Adipocyte (in vitro differentiated cells): ENCODE data around the gene ARHGDIG.

ENCODE experiments used
- DNase-seq: peaks from one replicate; pipeline ENCODE4 v3.0.0-alpha.2; 2015; ENCODE audit warnings: low read depth
- H3K27me3 ChIP-seq: replicated peaks from 2 replicates; pipeline ENCODE4 v1.7.0; 2013; ENCODE audit warnings: mild to moderate bottlenecking, low read length, moderate library complexity; ENCODE audit not compliant: control insufficient read depth, insufficient read depth
- H3K36me3 ChIP-seq: 2 replicates; pipeline ENCODE4 v1.7.0; 2013; ENCODE audit warnings: low read length, mild to moderate bottlenecking, moderate library complexity; ENCODE audit not compliant: control insufficient read depth, insufficient read depth, severe bottlenecking
- H3K4me1 ChIP-seq: 2 replicates; pipeline ENCODE4 v1.7.0; 2013; ENCODE audit warnings: mild to moderate bottlenecking, low read length, moderate library complexity; ENCODE audit not compliant: control insufficient read depth, insufficient read depth
- H3K4me3 ChIP-seq: 2 replicates; pipeline ENCODE4 v1.7.0; 2013; ENCODE audit warnings: mild to moderate bottlenecking, low read length, moderate library complexity
- H3K9ac ChIP-seq: 2 replicates; pipeline ENCODE4 v1.7.0; 2013; ENCODE audit warnings: mild to moderate bottlenecking, low read length, moderate library complexity
- H3K9me3 ChIP-seq: 2 replicates; pipeline ENCODE4 v1.7.0; 2013; ENCODE audit warnings: mild to moderate bottlenecking, low read length, moderate library complexity; ENCODE audit not compliant: control insufficient read depth

Gene ARHGDIG

DNA sequence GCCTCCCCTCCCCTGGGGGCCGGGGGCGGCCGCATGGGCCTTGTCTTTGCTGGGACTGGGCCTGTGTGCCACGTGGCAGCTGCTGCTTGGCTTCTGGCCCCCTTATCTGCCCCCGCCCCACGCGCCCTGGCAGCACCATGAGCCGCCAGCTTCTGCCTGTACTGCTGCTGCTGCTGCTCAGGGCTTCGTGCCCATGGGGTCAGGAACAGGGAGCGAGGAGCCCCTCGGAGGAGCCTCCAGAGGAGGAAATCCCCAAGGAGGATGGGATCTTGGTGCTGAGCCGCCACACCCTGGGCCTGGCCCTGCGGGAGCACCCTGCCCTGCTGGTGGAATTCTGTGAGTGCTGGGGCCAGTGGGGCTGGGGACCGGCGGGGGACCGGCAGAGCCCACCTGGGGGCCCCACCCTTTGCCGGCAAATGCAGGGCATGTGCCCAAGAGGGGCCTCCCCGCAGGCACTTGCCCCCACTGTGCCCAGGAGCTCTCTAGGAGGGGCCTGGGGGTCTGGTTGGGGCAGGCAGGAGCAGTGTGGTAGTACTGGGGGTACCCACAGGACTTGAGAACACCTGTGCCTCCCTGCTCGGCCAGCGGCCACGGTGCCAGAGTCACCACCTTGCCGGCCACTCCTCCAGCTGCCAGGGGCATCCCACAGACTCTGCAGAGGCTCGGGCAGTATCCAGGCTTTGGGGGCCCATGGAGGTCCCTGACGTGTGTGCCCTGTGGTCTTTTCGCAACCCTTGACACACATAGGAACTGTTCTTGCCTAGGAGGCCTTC is 2.8 kb downstream of the ARHGDIG start, which contains the start of gene PDIA2:
Gene PDIA2, plus strand, starts transcription at position 132 of the 773 bp plus-strand sequence. Its CDS starts 6 bp downstream, at position 138.
- Histone ChIP-seq H3K4me1 (no peaks in the 10 kb centered on the region), H3K9me3 (no peaks in the 10 kb centered on the region), H3K9ac (no peak within 1 kb of the TSS), H3K4me3 (no peak within 1 kb of the TSS), H3K27me3 (no peaks in the 10 kb centered on the region), H3K36me3 (peaks cover 6% of the 10 kb centered on the region)
- no peak for DNase-seq

- H3K27me3 ChIP-seq: no peaks in the 10 kb centered on the region
- H3K4me3 ChIP-seq: no peak overlapping the region
- H3K9me3 ChIP-seq: no peaks in the 10 kb centered on the region
- no peak overlapping the region for H3K9ac ChIP-seq
- no peak for DNase-seq
- H3K4me1 ChIP-seq: no peaks in the 10 kb centered on the region
- peaks cover 14% of the 10 kb centered on the region for H3K36me3 ChIP-seq
Measured at GRCh38 chr16:284204-285120, 4.1 kb downstream of the ARHGDIG start.

- no peaks in the 10 kb centered on the region for H3K4me1 ChIP-seq
- no peak for DNase-seq
- H3K9me3 ChIP-seq: no peaks in the 10 kb centered on the region
- peaks cover 18% of the 10 kb centered on the region for H3K36me3 ChIP-seq
- H3K27me3 ChIP-seq: no peaks in the 10 kb centered on the region
- H3K4me3 ChIP-seq: no peak overlapping the region
- no peak overlapping the region for H3K9ac ChIP-seq
Measured at GRCh38 chr16:285146-286055, 5.0 kb downstream of the ARHGDIG start.

GRCh38 chr16:286491-287297 is 6.3 kb downstream of the ARHGDIG start:
- no peaks in the 10 kb centered on the region for H3K9me3 ChIP-seq
- no peak overlapping the region for H3K4me3 ChIP-seq
- no peaks in the 10 kb centered on the region for H3K27me3 ChIP-seq
- no peaks in the 10 kb centered on the region for H3K4me1 ChIP-seq
- peaks cover 25% of the 10 kb centered on the region for H3K36me3 ChIP-seq
- no peak for DNase-seq
- no peak overlapping the region for H3K9ac ChIP-seq

- Histone ChIP-seq H3K4me1 (no peaks in the 10 kb centered on the region), H3K9ac (no peak overlapping the region), H3K9me3 (no peaks in the 10 kb centered on the region), H3K36me3 (peaks cover 25% of the 10 kb centered on the region), H3K4me3 (no peak overlapping the region), H3K27me3 (no peaks in the 10 kb centered on the region)
- DNase-seq: no peak
Measured at GRCh38 chr16:287298-287811, 7.0 kb downstream of the ARHGDIG start.

- no peak overlapping the region for H3K4me3 ChIP-seq
- peaks cover 32% of the 10 kb centered on the region for H3K36me3 ChIP-seq
- H3K4me1 ChIP-seq: no peaks in the 10 kb centered on the region
- DNase-seq: no peak
- no peak overlapping the region for H3K9ac ChIP-seq
- no peaks in the 10 kb centered on the region for H3K27me3 ChIP-seq
- H3K9me3 ChIP-seq: no peaks in the 10 kb centered on the region
Measured at GRCh38 chr16:287981-288920, 7.9 kb downstream of the ARHGDIG start.

DNA sequence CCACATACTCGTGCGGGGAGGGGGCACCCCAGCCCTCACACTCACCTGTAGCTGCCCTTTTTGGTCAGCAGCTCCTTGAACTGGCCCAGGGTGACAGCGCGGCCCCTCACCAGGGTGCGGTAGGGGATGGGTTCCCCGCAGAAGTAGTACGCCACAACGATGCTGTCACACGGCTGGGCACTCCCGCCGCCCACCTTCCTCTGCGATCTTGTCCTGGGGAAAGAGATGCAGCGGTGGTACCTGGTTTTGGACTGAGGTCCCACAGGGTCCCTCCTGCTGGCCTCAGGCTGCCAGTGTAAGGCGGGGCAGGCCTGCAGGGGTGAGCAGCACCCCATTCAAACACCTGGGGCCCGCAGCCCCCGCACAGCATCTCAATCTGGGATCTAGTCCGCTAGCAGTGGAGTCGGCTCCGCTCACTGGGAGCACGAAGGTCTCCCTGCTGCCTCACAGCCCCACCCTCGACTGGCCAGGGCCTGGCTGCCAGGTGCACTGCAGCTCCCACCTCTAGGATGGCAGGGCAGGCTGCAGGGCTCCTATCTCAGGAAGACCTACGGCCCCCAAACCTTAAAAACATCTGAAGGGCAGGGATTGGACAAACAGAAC is 9.1 kb downstream of the ARHGDIG start:
- no peak for DNase-seq
- no peaks in the 10 kb centered on the region for H3K4me1 ChIP-seq
- no peak overlapping the region for H3K4me3 ChIP-seq
- H3K9me3 ChIP-seq: no peaks in the 10 kb centered on the region
- peaks cover 32% of the 10 kb centered on the region for H3K36me3 ChIP-seq
- H3K27me3 ChIP-seq: no peaks in the 10 kb centered on the region
- no peak overlapping the region for H3K9ac ChIP-seq

DNA sequence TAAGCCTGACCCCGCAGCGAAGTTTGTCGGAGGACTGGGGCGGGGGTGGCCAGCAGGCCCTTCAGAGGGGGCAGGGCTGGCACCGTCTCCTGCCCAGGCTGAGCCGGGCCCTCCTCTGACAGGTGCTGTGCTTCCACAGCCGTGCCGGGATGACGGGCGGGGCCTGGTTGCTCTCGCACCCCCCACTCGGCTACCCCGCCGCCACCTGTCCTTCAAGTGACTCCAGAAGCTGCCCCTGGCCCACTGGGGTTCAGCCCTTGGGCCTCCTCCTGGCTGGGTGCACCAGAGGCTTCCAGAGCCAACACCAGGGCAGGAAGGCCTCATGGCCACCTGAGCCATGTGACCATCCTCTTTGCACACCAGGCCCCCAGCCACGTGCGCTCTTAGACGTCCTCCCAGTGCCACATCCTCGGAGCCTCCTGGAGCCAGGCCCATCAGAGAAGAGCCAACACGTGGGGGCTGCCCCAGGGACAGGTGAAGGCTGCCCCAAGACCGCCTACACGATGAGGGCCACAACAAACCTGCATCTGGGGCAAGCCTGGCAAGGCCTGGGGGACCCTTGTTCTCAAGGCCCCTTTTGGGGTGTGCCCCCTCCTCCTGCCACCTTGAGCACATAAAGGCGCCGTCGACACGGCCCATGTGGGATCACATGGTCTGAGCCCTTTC is 9.8 kb downstream of the ARHGDIG start:
- H3K4me3 ChIP-seq: no peak overlapping the region
- DNase-seq: no peak
- no peak overlapping the region for H3K9ac ChIP-seq
- H3K36me3 ChIP-seq: peaks cover 32% of the 10 kb centered on the region
- no peaks in the 10 kb centered on the region for H3K4me1 ChIP-seq
- no peaks in the 10 kb centered on the region for H3K9me3 ChIP-seq
- no peaks in the 10 kb centered on the region for H3K27me3 ChIP-seq
